Urinary bladder (tissue), 4 donors: Measurements from ENCODE around the gene LTB4R. TPM values are rescaled to one million over a fixed set of nuclear protein-coding genes. Genes with fewer than 3 reads are reported as not detected.

Source experiments
- DNase-seq: peaks from one replicate; pipeline ENCODE4 v3.0.0-alpha.2; 2015; ENCODE audit errors: extremely low spot score
- H3K27ac ChIP-seq: one replicate; pipeline ENCODE4 v1.5.1; 2013; ENCODE audit warnings: low read depth, mild to moderate bottlenecking, moderate library complexity
- H3K36me3 ChIP-seq: one replicate; pipeline ENCODE4 v1.6.1; 2013; ENCODE audit warnings: mild to moderate bottlenecking, moderate library complexity; ENCODE audit not compliant: insufficient read depth
- H3K4me1 ChIP-seq: one replicate; pipeline ENCODE4 v1.6.1; 2013; ENCODE audit warnings: mild to moderate bottlenecking, moderate library complexity; ENCODE audit not compliant: insufficient read depth
- H3K4me3 ChIP-seq: one replicate; pipeline ENCODE4 v1.5.1; 2013; ENCODE audit warnings: low read depth, low read length
- WGBS: extraction: QIAGEN DNeasy Blood & Tissue Kit; methylation state at CpG from one replicate; pipeline ENCODE4 v1.1.7; 2013; 5-methylcytosine and 5-hydroxymethylcytosine counted together
- polyA plus RNA-seq: library from polyadenylated mRNA; stranded (reverse); fragments of 200-250 nt; gene quantifications from one replicate; pipeline ENCODE4 v1.2.3, GENCODE V29; 2013
- total RNA-seq: library from RNA; depleted of rRNA; stranded (reverse); fragments of >200 nt; gene quantifications from one replicate; pipeline ENCODE4 v1.2.3, GENCODE V29; 2014
- donor health status: healthy with polysubstance abuse.
- donor health status: healthy.

The LTB4R gene
- total and polyA plus RNA-seq, 2 donors, result 2.3 to 6.0 TPM

GRCh38 chr14:24283796-24284460 lies 27.4 kb upstream of the LTB4R start:
- DNase-seq, result no peak
- Histone ChIP-seq H3K36me3 (no peaks in the 10 kb centered on the region), H3K4me3 (no peak overlapping the region), H3K27ac (no peak overlapping the region), H3K4me1 (no peaks in the 10 kb centered on the region)
- 85% methylated on average over 5 of the region's 5 CpGs for WGBS

- Histone ChIP-seq H3K4me3 (no peak overlapping the region), H3K36me3 (no peaks in the 10 kb centered on the region), H3K4me1 (no peaks in the 10 kb centered on the region), H3K27ac (no peak overlapping the region)
- WGBS, result 80% methylated on average over 11 of the region's 11 CpGs
- DNase-seq, result no peak
These were observed 26.7 kb upstream of the LTB4R start for GRCh38 chr14:24284501-24285035.

- no peak for DNase-seq
- 67% methylated on average over 4 of the region's 4 CpGs for WGBS
- no peak overlapping the region for H3K27ac ChIP-seq
These were observed 26.0 kb upstream of the LTB4R start for GRCh38 chr14:24285351-24285750.

GRCh38 chr14:24286996-24287395 lies 24.3 kb upstream of the LTB4R start:
- no peak for DNase-seq
- 93% methylated on average over 5 of the region's 5 CpGs for WGBS
- Histone ChIP-seq H3K27ac (no peak overlapping the region), H3K36me3 (no peaks in the 10 kb centered on the region), H3K4me1 (no peaks in the 10 kb centered on the region), H3K4me3 (no peak overlapping the region)

More at GRCh38 chr14:24285351-24285750, 26.0 kb upstream of the LTB4R start:
- no peak overlapping the region for H3K4me3 ChIP-seq
- no peaks in the 10 kb centered on the region for H3K4me1 ChIP-seq
- no peaks in the 10 kb centered on the region for H3K36me3 ChIP-seq

- H3K36me3 ChIP-seq, result no peaks in the 10 kb centered on the region
- DNase-seq, result no peak
- no peak overlapping the region for H3K27ac ChIP-seq
- 82% methylated on average over 6 of the region's 6 CpGs for WGBS
- no peaks in the 10 kb centered on the region for H3K4me1 ChIP-seq
- no peak overlapping the region for H3K4me3 ChIP-seq
These were observed 21.5 kb upstream of the LTB4R start for GRCh38 chr14:24289649-24290280.

GRCh38 chr14:24290746-24291145 lies 20.6 kb upstream of the LTB4R start:
- Histone ChIP-seq H3K4me1 (no peaks in the 10 kb centered on the region), H3K27ac (no peak overlapping the region), H3K36me3 (no peaks in the 10 kb centered on the region), H3K4me3 (no peak overlapping the region)
- 87% methylated on average over 9 of the region's 9 CpGs for WGBS
- DNase-seq, result no peak

GRCh38 chr14:24291446-24292117 lies 19.7 kb upstream of the LTB4R start:
- DNase-seq, result no peak
- WGBS, result 85% methylated on average over 3 of the region's 3 CpGs
- H3K27ac ChIP-seq, result no peak overlapping the region
- H3K4me3 ChIP-seq, result no peak overlapping the region
- H3K36me3 ChIP-seq, result no peaks in the 10 kb centered on the region
- H3K4me1 ChIP-seq, result no peaks in the 10 kb centered on the region

GRCh38 chr14:24292118-24292807 lies 19.0 kb upstream of the LTB4R start:
- H3K27ac ChIP-seq, result no peak overlapping the region
- no peaks in the 10 kb centered on the region for H3K4me1 ChIP-seq
- WGBS, result 92% methylated on average over 11 of the region's 11 CpGs
- DNase-seq, result no peak
- no peaks in the 10 kb centered on the region for H3K36me3 ChIP-seq
- H3K4me3 ChIP-seq, result no peak overlapping the region

- Histone ChIP-seq H3K4me3 (no peak overlapping the region), H3K36me3 (no peaks in the 10 kb centered on the region), H3K4me1 (no peaks in the 10 kb centered on the region), H3K27ac (no peak overlapping the region)
- no peak for DNase-seq
- 95% methylated on average over 2 of the region's 2 CpGs for WGBS
These were observed 17.8 kb upstream of the LTB4R start for GRCh38 chr14:24293525-24293924.

- no peak for DNase-seq
- Histone ChIP-seq H3K4me1 (no peaks in the 10 kb centered on the region), H3K36me3 (no peaks in the 10 kb centered on the region), H3K27ac (no peak overlapping the region), H3K4me3 (no peak overlapping the region)
- 60% methylated on average over 12 of the region's 12 CpGs for WGBS
These were observed 14.8 kb upstream of the LTB4R start for GRCh38 chr14:24296341-24297157.

- no peak for DNase-seq
- 54% methylated on average over 5 of the region's 5 CpGs for WGBS
- no peaks in the 10 kb centered on the region for H3K36me3 ChIP-seq
- no peak overlapping the region for H3K27ac ChIP-seq
- H3K4me1 ChIP-seq, result no peaks in the 10 kb centered on the region
- no peak overlapping the region for H3K4me3 ChIP-seq
These were observed 13.9 kb upstream of the LTB4R start for GRCh38 chr14:24297190-24297964.

GRCh38 chr14:24298892-24299254 lies 12.4 kb upstream of the LTB4R start:
- Histone ChIP-seq H3K4me3 (peak overlapping the region; percentile 96), H3K4me1 (no peaks in the 10 kb centered on the region), H3K36me3 (no peaks in the 10 kb centered on the region), H3K27ac (no peak overlapping the region)
- DNase-seq, result no peak
- WGBS, result 53% methylated on average over 7 of the region's 7 CpGs
